Measurements from ENCODE around the gene ABLIM1. TPM values are rescaled to one million over a fixed set of nuclear protein-coding genes. Genes with fewer than 3 reads are reported as not detected.

The ABLIM1 gene
- 62.2 and 91.8 TPM in 2 replicates for total RNA-seq

DNA sequence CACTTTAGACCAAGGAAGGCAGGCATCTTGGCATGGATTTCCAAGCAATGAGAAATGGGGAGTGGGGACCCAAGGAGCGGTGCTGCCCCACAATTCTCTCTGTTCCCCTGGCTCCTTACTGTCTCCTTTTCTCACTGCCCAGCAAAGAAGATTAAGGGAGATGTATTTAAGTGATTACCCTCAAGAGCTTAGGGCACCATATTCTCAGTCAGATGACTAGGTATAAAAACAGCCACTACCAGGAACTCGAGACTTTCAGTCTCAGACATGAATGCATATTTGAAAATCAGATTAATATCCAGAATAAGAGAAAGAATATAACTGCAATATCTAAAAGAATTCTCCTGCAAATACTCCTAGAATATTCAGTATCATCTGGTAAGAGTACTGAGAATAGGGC is at the start of gene ABLIM1:
ABLIM1 (minus strand) TSS at position 101 of the 400 bp plus-strand sequence; CDS start at position 26, 75 bp downstream.

GRCh38 chr10:114404171-114405010 is 253.7 kb downstream of the ABLIM1 start, which contains the start of gene AFAP1L2:
Gene AFAP1L2, minus strand, starts transcription at chr10:114404502. Its CDS starts 47 bp downstream, at chr10:114404455.

Small RNA genes within 50 kb of the gene (small RNA-seq; reads per million reads assigned to genes)
- gene RN7SL384P: not detected

Other genes starting within 250 kb of the ABLIM1 start
- gene FHIP2A, start 163.5 kb upstream of the ABLIM1 start, total RNA-seq: 37.3 and 37.5 TPM in 2 replicates